GM21825 (cell line): ENCODE data around the gene NAPA.

Experiments used
- ATAC-seq: cut with Tn5 transposase; IDR thresholded peaks from one replicate; pipeline ENCODE4 v1.9.1; 2021; ENCODE audit warnings: mild to moderate bottlenecking, moderate library complexity; ENCODE audit not compliant: unreplicated experiment

Gene NAPA

DNA sequence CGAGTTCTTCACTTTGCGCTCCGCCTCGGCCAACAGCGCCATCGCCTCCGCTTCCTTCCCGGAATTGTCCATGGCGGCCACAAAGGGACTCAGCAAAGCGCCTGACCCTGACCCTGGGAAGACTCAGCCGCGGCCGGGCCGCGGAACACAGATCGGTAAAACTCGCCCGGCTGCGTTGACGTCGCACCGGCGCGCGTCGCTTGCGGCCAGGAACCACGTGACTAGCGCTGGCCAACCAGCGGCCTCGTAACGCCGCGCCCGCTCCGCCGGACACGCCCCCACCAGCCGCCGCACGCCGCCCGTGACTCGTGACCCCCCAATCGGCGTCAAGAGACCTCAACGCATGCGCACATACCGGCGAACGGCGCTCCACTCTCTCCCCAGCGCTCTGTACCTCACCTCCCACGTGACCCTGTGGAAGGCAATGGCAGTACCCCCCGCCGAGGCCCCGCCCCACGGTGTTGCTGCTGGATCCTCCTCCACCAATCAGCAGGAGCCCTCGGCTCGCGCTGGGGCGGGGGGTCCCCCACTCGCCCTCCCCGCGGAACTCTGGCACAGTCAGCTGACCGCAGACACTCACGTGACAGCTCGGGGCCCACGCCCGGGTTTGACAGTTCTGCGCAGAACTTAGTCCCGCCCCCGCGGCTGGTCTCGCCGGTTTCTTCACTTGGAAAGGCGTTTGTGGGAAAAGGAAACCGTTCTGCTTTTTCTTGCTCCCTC, at the start of gene NAPA:
Gene NAPA, minus strand, starts transcription at position 195 of the 720 bp plus-strand sequence. Its CDS starts 123 bp downstream, at position 72.
- peak; percentile 73 for ATAC-seq

DNA sequence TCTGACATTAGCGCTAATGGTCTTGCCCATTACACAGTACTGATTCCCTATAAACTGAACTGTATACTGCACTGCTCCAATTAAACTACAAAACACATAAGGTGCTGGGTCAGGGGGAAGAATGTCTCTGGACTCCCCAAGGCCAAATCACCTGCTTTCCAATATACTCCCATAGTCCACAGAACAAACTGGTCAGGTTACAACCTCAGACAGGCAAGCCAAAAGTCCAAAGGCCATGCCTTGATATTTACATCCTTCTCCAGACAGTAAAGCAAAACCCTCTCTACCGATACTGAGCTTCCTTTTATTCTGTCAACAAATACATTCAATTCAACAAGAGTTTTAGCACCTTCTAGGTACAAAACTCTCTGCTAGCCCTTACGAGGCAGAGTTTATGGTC, 49.2 kb upstream of the NAPA start:
- ATAC-seq: no peak

DNA sequence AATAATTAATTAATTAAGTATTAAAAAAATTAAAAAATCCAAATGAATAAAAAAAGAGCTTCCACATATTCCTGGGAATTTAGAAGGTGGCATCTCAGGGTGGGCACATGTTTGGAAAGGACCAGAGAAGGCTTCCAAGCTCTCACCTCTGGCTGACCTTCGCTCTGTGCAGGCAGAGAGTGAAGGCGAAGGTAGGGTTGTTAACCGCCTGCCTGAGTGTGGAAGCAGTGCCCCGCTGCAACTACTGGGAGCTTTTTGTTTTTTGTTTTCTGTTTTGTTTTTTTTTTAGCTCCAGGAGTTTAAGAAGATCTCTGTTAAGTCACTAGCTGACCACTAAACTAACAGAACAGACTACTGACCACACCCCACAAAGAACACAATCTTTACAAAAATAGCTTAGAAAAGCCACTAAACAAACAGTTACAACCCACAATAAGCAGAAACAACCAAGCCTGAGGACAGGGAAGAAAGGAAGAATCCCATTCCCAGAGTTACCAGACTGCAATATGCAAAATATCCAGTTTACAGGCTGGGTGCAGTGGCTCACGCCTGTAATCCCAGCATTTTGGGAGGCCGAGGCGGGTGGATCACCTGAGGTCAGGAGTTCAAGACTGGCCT, 46.7 kb upstream of the NAPA start:
- ATAC-seq: no peak

DNA sequence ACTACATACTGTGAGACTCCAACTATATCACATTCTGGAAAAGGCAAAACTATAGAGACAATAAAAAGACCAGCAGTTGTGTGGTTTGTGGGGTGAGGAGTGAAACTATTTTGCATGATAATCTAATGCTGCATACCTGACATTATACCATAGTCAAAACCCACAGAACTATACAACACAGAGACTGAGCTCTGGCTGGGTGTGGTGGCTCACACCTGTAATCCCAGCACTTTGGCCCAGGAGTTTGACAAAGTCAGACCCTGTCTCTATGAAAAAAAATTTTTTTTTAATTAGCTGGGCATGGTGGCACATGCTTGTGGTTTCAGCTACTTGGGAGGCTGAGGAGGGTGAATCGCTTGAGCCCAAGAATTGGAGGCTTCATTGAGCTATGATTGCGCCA, 46.1 kb upstream of the NAPA start:
- ATAC-seq: no peak

DNA sequence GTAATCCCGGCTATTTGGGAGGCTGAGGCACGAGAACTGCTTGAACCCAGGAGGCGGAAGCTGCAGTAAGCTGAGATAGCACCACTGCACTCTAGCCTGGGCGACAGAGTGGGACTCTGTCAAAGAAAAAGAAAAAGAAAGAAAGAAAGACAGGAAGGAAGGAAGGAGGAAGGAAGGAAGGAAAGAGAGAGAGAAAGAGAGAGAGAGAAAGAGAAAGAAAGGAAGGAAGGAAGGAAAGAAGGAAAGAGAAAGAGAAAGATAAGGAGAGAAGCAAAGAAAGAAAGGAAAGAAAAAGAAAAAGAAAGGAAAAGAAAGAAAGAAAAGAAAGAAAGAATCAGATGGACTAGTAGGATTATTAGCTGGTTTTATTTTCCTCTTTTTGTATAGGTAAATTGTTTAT, 35.3 kb upstream of the NAPA start:
- ATAC-seq: no peak

DNA sequence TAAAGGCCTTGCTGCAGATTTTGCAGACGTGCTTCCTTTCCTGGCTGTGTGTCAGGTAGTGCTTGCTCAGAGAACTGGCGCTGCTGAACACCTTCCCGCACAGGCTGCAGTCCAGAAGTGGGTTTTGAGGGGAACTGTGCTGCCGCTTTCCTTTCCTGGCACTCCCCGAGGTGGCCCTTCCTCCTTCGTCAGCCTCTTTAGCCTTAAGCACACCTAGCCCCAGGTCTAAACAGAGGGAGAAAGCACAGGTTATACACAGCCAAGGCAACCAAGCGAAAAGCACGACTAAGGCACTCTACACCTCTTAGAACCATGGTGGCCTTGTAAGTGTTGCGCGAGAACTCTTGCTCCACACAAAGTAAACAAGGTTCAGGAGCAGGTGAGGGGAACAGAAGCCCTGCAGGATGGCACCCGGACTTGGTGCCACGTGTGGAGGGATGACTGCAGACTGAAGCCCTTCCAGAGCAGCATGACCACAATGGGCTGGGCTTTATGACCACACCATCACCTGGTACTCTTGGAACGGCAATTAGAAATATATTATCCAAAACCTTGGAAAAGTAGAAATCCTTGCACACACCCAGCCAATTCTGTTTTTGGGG, 34.5 kb upstream of the NAPA start:
- no peak for ATAC-seq

DNA sequence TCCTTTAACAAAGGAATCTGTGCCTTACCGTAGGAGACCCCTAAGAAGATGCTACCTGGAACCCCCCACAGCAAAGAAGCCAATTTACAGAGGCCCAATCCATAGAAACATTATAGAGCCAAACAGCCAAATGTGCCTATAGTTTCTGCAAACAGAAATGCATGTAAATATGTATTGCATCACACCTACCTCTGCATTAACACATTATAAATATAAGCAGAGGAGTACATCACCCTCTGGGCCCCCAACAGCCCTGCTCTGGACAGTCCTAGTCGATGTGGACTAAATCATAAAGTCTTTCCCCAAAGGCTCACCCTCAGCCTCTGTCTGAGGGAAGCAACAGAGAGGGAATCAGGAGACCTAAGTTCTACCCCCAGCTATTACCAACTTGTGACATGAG, 32.3 kb upstream of the NAPA start:
- ATAC-seq: no peak

DNA sequence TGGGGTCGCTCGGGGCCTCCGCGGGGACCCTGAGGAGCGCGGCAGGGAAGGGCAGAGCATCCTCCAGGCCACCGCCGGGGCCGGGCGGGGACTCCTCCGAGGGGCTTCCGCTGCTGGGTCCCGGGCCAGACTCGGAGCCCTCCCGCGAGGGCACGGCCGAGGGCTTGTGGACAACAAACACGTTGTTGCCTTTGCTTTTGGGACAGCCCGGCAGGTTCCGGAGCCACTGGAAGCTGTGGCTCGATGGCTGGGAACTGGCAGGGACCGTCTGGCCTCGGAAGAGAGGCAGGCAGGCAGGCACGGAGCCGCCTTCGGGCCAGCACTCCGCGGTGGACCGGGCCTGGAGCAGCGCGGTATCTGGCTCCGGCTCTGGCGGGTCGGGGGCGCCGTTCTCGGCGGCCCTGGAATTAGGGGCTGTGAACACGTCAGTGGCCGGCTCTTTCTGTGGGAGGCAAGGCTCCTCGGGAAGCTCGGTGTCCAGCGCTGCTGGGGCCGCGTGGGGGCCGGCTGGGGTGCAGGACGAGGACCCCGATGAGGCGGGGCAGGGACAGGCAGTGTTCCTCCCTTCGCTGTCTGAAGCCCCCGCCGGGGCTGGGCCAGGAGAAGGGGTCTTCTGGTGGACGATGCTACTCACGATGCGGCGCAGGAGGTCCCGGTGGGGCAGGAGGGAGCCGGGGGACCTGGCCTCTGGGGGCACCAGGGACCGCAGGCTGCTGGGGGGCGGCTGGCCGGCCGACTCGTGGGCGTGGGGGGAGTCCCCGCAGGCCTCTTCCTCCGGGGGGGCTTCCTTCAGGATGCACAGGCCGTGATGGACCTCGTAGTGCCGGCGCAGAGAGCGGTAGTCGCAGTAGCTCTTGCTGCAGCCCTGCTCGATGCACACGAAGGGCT, 30.4 kb upstream of the NAPA start:
- no peak for ATAC-seq

DNA sequence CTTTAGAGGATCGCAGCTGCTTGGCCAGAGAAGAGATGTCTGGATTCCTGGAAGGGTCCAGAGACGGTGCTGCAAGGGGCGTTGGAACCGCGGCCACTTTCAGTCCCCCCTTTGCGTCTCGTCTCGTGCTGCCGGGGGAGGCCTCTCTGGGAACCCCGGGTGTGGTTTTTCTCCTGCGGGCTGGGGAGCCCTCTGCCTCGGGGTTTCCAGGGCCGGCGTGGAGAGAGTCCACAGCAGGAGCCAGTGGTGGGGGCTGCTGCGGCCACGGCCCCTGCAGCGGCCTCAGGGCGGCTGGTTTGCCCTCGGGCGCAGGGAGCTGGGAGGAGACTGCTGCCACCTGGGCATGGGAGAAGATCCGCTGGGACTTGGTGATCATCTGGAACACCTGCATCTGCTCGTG, 29.6 kb upstream of the NAPA start:
- ATAC-seq: no peak

DNA sequence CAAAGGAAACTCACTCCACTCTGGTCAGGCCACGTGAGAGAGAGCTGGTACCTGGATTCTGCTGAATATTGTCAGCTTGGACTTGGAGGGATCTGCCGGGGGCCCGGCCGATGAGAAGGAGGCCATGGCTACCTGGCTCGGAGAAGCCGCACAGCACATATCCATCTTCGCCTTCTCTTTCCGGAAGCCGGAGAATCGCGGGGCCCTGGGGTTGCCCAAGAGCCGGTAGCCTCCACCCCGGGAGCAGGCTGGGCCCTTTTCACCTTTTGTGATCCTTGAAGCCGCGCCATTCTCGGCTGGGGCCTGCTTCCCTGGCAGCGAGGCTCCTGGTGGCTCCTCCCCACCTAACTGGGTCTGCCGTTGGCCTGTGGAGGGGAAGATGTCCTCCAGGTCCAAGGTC, 29.2 kb upstream of the NAPA start:
- ATAC-seq: no peak

DNA sequence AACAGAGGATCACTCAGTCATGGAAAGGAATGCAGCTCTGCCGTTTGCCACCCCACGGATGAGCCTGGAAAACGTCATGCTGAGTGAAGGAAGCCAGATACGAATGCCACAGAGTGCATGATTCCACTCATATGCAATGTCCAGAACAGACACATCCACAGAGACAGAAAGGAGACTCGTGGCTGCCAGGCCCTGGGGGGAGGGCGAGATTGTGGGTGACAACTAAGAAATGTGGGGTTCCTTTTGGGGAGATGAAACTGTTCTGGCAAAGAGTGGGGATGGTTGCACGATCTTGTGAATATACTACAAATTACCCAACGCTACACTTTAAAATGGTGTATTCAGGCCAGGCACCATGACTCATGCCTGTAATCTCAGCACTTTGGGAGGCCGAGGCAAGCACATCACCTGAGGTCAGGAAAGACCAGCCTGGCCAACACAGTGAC, 27.2 kb upstream of the NAPA start:
- no peak for ATAC-seq

DNA sequence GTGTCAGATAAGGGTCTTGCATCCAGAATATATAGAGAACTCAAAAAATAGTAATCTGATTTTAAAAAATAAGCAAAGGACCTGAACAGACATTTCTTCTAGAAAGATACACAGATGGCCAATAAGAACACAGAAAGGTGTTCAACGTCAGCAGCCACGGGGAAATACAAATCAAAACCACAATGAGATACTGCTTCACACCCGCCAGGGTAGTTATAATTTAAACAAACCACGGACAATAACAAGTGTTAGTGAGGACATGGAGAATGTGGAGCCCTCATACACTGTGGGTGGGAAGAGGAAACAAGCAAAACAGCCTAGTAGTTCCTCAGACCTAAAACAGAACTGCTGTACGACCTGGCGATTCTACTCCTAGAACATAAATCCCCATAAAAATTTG, 26.7 kb upstream of the NAPA start:
- ATAC-seq: no peak

DNA sequence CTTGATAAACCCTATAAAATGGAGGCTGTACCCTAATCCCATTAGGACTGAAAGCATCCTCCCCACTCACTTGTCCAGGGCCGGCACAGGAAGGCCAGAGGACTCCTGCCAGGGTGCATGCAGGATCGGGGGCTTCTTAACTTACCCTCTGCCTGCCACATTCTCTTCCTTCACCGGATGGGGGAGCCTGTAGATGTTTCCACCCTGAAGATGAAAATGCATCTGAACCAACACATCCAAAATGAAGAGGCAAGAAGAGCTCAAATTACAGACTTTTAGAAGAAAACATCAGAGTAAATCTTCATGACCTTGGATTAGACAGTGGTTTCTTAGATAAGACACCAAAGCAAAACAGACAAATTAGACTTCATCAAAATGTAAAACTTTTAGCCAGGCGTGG, 25.9 kb upstream of the NAPA start:
- ATAC-seq: no peak

DNA sequence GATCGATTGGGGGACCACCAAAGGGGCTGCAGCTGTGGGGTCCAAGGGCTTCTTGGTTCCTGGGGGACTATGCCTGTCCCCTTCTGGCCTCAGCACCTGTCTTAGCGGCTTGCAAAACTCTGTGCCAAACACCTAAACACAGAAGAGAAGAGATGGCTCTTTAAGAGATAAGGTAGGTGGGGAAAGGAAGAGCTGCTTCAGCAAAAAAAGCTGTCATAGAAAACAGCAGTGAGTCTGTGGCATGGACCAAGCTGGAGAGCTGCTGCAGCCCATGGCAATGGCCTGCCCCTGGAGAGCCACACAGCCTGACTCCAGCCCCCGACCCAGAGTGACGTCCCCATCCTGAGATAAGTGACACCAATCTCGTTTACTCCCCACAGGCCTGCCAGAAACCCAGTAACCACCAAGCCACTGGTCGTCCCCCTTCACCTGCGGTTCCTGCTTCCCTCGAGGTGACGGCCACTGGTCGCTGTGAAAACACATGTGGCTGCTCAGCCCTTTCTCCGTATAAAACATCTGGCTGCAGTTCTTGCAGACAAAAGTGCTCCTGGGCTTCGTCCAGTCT, 25.0 kb upstream of the NAPA start:
- no peak for ATAC-seq

DNA sequence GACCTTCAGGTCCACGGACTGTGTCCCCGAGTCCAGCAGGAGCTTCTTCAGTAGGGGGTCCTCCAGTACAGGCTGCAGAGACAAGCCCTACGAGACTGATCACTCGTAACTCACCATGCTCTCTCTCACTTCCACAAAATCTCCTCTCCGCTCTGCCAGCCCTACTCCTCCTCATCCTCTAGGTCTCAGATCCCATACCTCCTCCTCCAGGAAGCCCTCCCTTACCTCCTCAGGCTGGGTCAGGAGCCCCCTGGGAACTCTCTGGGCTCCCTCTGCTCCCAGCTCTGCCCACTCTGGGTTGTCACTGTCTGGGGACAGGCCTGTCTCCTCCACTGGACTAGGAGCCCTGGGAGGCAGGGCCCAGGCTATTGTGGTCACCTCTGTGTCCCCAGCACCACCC, 23.9 kb upstream of the NAPA start:
- ATAC-seq: no peak

DNA sequence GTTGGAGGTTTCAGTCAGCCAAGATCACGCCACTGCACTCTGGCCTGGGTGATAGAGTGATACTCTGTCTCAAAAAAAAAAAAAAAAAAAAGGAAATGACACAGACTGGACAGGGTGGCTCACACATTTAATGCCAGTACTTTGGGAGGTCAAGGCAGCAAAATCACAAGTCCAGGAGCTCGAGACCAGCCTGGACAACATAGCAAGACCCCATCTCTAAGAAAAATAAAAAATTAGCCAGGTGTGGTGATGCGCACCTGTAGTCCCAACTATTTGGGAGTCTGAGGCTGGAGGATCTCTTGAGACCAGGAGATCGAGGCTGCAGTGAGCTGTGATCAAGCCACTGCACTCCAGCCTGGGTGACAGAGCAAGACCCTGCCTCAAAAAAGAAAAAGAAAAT, 22.6 kb upstream of the NAPA start:
- ATAC-seq: no peak

DNA sequence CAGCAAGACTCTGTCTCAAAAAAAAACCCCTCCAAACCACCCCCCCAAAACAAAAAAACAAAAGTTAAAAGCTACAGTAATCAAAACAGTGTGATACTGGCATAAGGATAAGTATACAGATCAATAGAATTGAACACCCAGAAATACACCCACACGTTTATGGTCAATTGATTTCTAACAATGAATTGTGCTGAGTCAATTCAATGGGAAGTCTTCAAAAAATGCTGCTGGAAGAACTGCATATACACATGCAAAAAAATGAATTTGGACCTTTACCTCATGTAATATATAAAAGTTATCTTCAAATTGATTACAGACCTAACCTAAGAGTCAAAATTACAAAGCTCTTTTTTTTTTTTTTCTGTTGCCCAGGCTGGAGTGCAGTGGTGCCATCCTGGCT, 19.8 kb upstream of the NAPA start:
- no peak for ATAC-seq

DNA sequence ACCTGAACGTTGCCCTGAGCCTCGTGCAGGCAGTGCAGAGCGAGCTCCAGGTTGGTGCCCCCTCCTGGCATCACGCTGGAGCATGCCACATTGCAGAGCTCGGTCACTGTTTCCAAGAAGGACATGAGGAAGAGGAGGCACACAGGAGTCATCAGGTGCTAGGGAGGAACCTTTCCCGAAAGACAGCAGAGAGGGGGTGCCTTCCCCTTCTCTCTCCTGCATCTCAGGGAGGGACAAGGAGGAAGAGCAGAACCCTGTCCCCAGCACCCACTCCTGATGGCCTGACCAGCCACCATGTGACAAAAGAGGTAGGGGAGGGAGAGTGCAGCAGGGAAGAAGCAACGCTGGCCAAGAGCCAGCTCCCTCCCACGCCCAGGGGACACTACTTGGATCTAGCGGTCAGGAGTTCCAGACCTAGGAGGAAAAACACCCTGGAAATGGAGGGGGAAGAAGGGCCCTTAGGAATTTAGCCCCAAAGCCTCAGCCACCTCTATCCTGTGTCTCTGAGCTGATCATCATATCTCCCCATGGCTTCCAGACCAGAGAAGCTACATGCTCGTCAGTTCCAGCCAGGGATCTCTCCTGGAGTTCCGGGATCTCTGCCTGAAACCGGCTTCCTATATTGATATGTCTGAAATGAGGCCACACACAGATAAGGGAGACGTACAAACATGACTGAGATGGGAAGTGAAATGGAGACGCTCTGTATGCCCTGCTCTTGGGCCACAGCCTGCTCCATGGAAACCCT, 17.0 kb upstream of the NAPA start:
- no peak for ATAC-seq

DNA sequence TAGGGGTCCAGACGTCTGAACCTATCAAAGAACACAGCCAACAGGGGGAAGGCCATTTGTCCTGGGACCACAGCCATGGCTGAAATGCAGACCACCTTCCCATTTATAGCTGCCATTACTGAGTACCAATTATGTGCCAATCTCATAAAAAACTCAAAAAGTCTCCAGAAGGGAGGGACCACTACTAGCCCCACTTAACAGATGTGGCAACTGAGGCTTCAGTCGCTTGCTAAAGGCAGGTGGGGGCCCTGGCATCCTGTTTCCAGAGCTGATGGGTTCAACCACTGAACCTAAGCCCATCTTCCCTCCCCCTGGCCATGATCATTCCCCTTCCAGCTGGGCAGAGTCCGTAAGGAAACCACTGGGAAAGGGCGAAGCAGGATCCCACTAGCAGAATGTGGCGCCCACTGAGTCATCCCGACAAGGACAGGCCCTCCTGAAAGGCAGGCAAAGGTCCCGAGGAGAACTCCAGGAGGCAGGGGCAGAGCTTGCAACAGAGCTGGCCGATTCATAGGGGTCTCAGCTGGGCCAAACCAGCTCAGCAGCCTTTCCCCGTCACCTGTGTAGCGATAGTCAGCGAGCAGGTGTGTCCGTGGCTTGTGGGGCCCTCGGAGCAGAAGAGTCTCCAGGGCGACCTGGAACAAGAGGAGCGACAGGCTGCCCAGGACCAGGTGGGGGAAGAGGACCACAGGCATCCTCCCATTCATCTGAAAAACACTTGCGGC, 14.3 kb upstream of the NAPA start:
- ATAC-seq: no peak

DNA sequence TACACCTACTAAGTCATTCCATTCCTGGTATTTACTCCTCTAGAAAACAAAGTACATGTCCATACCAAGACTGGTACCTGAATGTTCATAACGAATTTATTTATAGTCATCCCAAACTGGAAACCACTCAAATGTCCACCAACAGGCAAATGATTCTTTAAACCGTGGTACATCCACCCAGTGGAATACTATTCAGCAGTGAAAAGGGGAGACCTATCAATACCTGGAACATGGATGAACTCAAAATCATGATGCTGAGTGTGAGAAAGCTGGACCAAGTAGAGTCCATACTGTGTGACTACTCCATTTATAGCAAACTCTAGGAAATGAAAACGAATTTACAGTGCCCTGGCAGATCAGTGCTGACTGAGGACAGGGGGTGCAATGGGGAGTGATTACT, 11.9 kb upstream of the NAPA start:
- ATAC-seq: no peak
